Activated T-helper 2 cell treated with anti-CD3 and anti-CD28 coated beads, Interferon-gamma antibody, Interleukin-2, Interleukin-4, amounts not matched to agents 10 μg/mL and 5 μg/mL and 100 μg/mL, durations not matched to agents 14 hours and 24 hours and 36 hours (primary cell): ENCODE results near the gene STAG2. TPM values are rescaled to one million over a fixed set of nuclear protein-coding genes. Genes with fewer than 3 reads are reported as not detected.
"Not testable (repeated sequence)": the region's sequence is repeated elsewhere in the genome, so short reads cannot be mapped to it uniquely, and the experiment has no call there.

Source experiments
- DNase-seq: peaks from one replicate; pipeline ENCODE4 v3.0.0; 2021; ENCODE audit warnings: low spot score
- H3K27ac Mint-ChIP-seq: one replicate; pipeline ENCODE4 v1.8.0; 2021; ENCODE audit warnings: mixed read lengths
- H3K27me3 Mint-ChIP-seq: one replicate; pipeline ENCODE4 v1.8.0; 2021; ENCODE audit warnings: low read depth, mixed read lengths
- H3K36me3 Mint-ChIP-seq: one replicate; pipeline ENCODE4 v1.8.0; 2021; ENCODE audit warnings: low read depth, mixed read lengths
- H3K4me1 Mint-ChIP-seq: one replicate; pipeline ENCODE4 v1.8.0; 2021; ENCODE audit warnings: low read depth, mixed read lengths
- H3K4me3 Mint-ChIP-seq: one replicate; pipeline ENCODE4 v1.8.0; 2021; ENCODE audit warnings: low read depth, mild to moderate bottlenecking, moderate library complexity, mixed read lengths
- H3K9me3 Mint-ChIP-seq: one replicate; pipeline ENCODE4 v1.8.0; 2021; ENCODE audit warnings: mixed read lengths
- intact Hi-C: fragments of 100-400 bp; cut with micrococcal nuclease; formaldehyde crosslinking; loops from one replicate; pipeline ENCODE4 v1.15.1; 2023
- total RNA-seq: library from RNA; stranded (reverse); gene quantifications from 2 replicates; pipeline ENCODE4 v1.2.3, GENCODE V29; 2022

The STAG2 gene
- 105 and 106 TPM in 2 replicates for total RNA-seq

DNA sequence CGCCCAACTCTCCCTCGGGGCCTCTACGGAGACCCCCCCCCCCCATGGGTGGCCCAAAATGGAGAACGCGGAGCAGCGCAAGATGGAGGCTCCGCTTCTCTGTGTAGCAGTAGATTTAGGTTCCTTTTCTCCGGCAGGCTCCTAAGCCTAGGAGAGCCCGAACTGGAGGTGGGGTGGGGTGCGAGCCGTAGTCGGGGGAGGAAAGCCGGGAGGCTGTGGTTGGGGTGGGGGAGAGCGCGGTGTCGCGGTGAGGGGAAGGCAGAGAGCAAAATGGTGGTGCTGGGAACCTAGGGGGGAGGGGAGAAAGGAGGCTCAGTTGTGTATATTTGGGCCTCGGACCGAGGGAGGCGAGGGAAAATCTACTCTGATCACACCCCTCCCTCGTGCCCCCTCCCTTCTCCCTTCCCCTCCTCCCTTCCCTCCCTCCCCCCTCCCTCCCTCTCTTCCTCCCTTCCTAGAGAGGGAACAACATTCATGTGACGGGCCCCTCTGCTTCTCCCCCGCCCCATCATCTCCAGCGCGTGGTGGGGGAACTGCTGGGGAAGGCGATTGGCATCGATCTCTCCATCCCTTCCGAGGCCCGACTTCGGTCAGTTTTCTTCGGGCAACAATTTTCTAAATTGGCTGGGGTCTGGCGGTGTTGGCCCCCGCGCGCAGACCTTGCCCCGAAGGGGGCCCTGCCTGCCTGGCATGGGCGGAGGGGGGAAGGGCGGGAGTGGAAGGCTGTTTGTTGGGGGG, at the start of gene STAG2:
Gene STAG2 (plus strand): TSS at position 439 of the 738 bp plus-strand sequence. CDS start 60,922 bp downstream, outside the sequence.
- no peaks in the 10 kb centered on the region for H3K27me3 Mint-ChIP-seq
- no peaks in the 10 kb centered on the region for H3K9me3 Mint-ChIP-seq
- peaks cover 15% of the 10 kb centered on the region for H3K36me3 Mint-ChIP-seq
- DNase-seq: peak; percentile 44
- peak within 1 kb of the TSS; percentile 99 for H3K4me3 Mint-ChIP-seq
- intact Hi-C loops: loop anchor here (2.0 to 10.0 kb wide), 10 partner anchors 15 to 423 kb away; partner anchors contain the start of gene SH2D1A
- H3K27ac Mint-ChIP-seq: peak within 1 kb of the TSS; percentile 100
- peaks cover 19% of the 10 kb centered on the region for H3K4me1 Mint-ChIP-seq

GRCh38 chrX:123917069-123917468, 44.4 kb upstream of the STAG2 start:
- H3K9me3 Mint-ChIP-seq: no peaks in the 10 kb centered on the region
- no peak for DNase-seq
- H3K27ac Mint-ChIP-seq: no peak overlapping the region
- no peaks in the 10 kb centered on the region for H3K36me3 Mint-ChIP-seq
- H3K4me1 Mint-ChIP-seq: no peaks in the 10 kb centered on the region
- no peaks in the 10 kb centered on the region for H3K27me3 Mint-ChIP-seq
- intact Hi-C loops: no loop called here
- H3K4me3 Mint-ChIP-seq: no peak overlapping the region

- intact Hi-C loops: no loop called here
- no peak overlapping the region for H3K27ac Mint-ChIP-seq
- no peak overlapping the region for H3K4me3 Mint-ChIP-seq
- H3K9me3 Mint-ChIP-seq: no peaks in the 10 kb centered on the region
- H3K4me1 Mint-ChIP-seq: no peaks in the 10 kb centered on the region
- no peaks in the 10 kb centered on the region for H3K27me3 Mint-ChIP-seq
- no peaks in the 10 kb centered on the region for H3K36me3 Mint-ChIP-seq
- DNase-seq: no peak
Measured at GRCh38 chrX:123918106-123918721, 43.3 kb upstream of the STAG2 start.

DNA sequence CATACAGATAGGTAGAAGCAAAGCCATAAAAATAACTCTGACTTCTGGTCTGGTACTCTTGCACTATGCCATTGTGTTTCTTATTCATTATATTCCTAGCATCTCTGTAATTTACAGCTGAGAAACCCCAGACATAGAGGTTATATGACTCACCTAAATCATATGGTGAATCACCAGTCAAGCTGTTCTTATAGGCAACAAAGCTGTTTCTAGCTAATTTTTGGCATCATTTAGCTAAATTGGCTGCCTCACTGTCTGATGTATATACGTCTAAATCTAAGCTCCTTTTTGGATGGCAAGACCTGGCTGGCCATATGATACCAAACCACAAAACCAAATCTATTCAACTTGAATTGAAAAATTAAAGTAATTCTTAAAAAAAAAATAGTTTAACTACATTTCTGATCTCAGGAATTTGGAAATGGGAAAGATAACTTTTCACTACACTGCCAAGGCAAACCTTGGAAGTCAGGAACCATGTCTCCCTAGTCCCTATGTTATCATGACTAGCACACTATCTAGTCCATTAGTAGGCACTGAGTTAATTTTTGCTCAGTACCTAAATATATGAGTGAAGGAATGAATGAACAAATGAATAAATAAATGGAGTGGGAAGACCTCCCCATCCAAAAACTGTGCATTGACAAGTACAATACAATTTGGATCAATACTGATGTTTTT, 41.3 kb upstream of the STAG2 start:
- no peak for DNase-seq
- intact Hi-C loops: no loop called here
- no peaks in the 10 kb centered on the region for H3K4me1 Mint-ChIP-seq

DNA sequence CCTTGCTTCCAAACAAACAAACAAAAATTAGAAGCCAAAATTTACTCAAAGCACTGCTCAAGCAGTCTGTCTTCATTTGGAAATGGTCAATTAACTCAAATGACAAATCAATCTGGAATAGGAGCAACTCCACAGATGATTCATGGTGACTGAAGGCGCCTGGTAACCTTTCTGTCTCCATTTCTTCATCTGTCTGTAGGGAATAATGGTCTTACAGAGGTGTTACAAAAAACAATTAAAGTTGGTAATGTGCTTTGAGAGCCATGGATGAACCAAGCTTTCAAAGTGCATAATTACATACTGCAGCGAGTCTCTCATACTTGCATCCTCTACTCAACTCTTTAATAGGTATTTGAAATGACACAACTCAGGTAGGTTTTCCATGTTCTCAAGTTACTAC, 38.3 kb upstream of the STAG2 start:
- no peak for DNase-seq
- H3K4me3 Mint-ChIP-seq: no peak overlapping the region
- no peaks in the 10 kb centered on the region for H3K4me1 Mint-ChIP-seq
- no peaks in the 10 kb centered on the region for H3K36me3 Mint-ChIP-seq
- no peaks in the 10 kb centered on the region for H3K27me3 Mint-ChIP-seq
- no peak overlapping the region for H3K27ac Mint-ChIP-seq
- intact Hi-C loops: no loop called here
- H3K9me3 Mint-ChIP-seq: no peaks in the 10 kb centered on the region

More for the DNA sequence above, 41.3 kb upstream of the STAG2 start:
- H3K9me3 Mint-ChIP-seq: no peaks in the 10 kb centered on the region
- H3K27me3 Mint-ChIP-seq: no peaks in the 10 kb centered on the region
- no peak overlapping the region for H3K27ac Mint-ChIP-seq
- no peaks in the 10 kb centered on the region for H3K36me3 Mint-ChIP-seq
- no peak overlapping the region for H3K4me3 Mint-ChIP-seq

DNA sequence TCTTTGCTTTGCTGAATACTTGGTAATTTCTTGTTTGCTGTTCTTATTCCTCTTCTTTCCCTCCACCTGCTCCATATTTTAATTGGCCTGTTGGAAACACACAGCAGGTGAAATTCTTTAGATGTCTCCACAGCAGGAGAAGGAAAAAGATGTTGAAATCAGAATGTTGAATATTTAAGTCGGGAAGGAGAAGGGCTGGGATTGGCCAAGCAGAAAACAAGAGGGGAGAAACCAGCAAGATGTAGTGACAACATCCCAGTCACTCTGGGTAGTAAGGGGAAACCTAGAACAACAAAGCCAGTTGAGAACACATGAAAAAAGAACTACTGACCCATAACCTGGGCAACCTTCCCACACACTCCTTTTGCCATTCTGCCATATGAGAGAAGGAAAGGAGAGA, 37.3 kb upstream of the STAG2 start:
- no peaks in the 10 kb centered on the region for H3K27me3 Mint-ChIP-seq
- no peaks in the 10 kb centered on the region for H3K4me1 Mint-ChIP-seq
- intact Hi-C loops: no loop called here
- no peak overlapping the region for H3K4me3 Mint-ChIP-seq
- DNase-seq: no peak
- H3K27ac Mint-ChIP-seq: no peak overlapping the region
- no peaks in the 10 kb centered on the region for H3K36me3 Mint-ChIP-seq
- no peaks in the 10 kb centered on the region for H3K9me3 Mint-ChIP-seq

DNA sequence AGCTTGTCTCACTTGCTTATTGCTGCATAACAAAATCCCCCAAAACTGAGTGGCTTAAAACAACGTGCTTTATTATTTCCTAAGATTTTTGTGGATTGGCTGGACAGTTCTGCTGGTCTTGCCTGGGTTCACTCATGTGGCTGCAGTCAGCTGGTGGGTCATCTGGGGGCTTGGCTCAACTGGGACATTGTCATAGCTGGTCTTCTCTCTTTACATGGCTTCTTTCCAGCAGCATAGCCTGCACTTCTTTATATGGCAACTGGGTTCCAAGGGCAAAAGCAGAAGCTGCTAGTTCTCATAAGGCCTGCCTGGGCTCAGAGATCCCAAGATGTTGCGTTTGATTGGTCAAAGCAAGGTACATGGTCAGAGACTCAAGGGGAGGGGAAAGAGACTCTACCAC, 33.7 kb upstream of the STAG2 start:
- intact Hi-C loops: no loop called here
- H3K36me3 Mint-ChIP-seq: no peaks in the 10 kb centered on the region
- no peak overlapping the region for H3K4me3 Mint-ChIP-seq
- no peaks in the 10 kb centered on the region for H3K27me3 Mint-ChIP-seq
- H3K9me3 Mint-ChIP-seq: peaks cover 4% of the 10 kb centered on the region
- no peak for DNase-seq
- no peak overlapping the region for H3K27ac Mint-ChIP-seq
- H3K4me1 Mint-ChIP-seq: no peaks in the 10 kb centered on the region

DNA sequence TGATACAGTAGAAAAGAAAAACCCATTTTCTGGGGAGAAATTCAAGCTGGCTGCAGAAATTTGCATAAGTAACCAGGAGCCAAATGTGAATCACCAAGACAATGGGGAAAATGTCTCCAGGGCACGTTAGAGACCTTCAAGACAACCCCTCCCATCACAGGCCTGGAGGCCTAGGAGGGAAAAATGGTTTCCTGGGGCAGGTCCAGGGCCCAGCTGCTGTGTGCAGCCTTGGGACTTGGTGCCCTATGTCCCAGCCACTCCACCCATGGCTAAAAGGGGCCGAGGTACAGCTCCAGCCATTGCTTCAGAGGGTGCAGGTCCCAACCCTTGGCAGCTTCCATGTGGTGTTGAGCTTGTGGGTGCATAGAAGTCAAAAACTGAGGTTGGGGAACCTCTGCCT, 29.5 kb upstream of the STAG2 start:
- H3K27ac Mint-ChIP-seq, intact Hi-C loops: not testable (repeated sequence)

DNA sequence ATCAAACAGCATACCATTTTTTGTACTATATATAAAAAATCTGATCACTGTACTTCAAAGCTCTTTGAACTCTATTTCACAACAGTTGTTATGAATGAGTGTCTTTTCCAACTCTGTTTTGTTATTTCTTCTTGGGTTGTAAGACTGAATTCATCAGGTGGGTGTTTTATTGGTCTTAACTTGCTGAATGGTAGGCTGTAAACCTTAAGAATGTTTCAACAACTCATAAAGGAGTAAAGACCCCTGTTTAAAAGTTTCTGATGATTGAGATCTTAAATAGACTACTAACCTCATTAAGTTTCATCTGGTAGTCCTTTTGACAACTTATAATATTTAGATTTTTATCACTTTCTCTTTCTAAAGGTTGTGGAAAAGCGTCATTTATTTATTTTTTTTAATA, 18.4 kb upstream of the STAG2 start:
- no peaks in the 10 kb centered on the region for H3K36me3 Mint-ChIP-seq
- no peak overlapping the region for H3K27ac Mint-ChIP-seq
- H3K9me3 Mint-ChIP-seq: no peaks in the 10 kb centered on the region
- no peak for DNase-seq
- H3K4me3 Mint-ChIP-seq: no peak overlapping the region
- no peaks in the 10 kb centered on the region for H3K27me3 Mint-ChIP-seq
- intact Hi-C loops: no loop called here
- H3K4me1 Mint-ChIP-seq: no peaks in the 10 kb centered on the region

More for the DNA sequence above, 29.5 kb upstream of the STAG2 start:
- not testable (repeated sequence) for H3K4me1 Mint-ChIP-seq, DNase-seq, H3K27me3 Mint-ChIP-seq, H3K36me3 Mint-ChIP-seq, H3K9me3 Mint-ChIP-seq, H3K4me3 Mint-ChIP-seq

GRCh38 chrX:123943488-123943887, 18.0 kb upstream of the STAG2 start:
- Mint-ChIP-seq H3K4me1 (no peaks in the 10 kb centered on the region), H3K27me3 (no peaks in the 10 kb centered on the region), H3K9me3 (no peaks in the 10 kb centered on the region), H3K27ac (no peak overlapping the region), H3K4me3 (no peak overlapping the region), H3K36me3 (no peaks in the 10 kb centered on the region)
- DNase-seq: no peak
- intact Hi-C loops: no loop called here

- Mint-ChIP-seq H3K36me3 (no peaks in the 10 kb centered on the region), H3K4me3 (no peak overlapping the region), H3K9me3 (no peaks in the 10 kb centered on the region), H3K27me3 (no peaks in the 10 kb centered on the region), H3K4me1 (peaks cover 2% of the 10 kb centered on the region), H3K27ac (no peak overlapping the region)
- intact Hi-C loops: no loop called here
- DNase-seq: no peak
Measured at GRCh38 chrX:123949846-123950245, 11.7 kb upstream of the STAG2 start.

- H3K36me3 Mint-ChIP-seq: peaks cover 12% of the 10 kb centered on the region
- no peaks in the 10 kb centered on the region for H3K9me3 Mint-ChIP-seq
- intact Hi-C loops: loop anchor here (1.0 to 10.0 kb wide), 8 partner anchors 48 to 425 kb away; partner anchors contain the start of gene SH2D1A
- peak overlapping the region; percentile 90 for H3K27ac Mint-ChIP-seq
- peaks cover 14% of the 10 kb centered on the region for H3K4me1 Mint-ChIP-seq
- H3K27me3 Mint-ChIP-seq: no peaks in the 10 kb centered on the region
- peak; percentile 10 for DNase-seq
- H3K4me3 Mint-ChIP-seq: peak overlapping the region; percentile 99
Measured at GRCh38 chrX:123959281-123960063, 2.0 kb upstream of the STAG2 start.
